Transverse colon (tissue), 3 donors: ENCODE measurements around the gene TOB2.

Experiments used
- POLR2A ChIP-seq: fragments of 450-650 bp; IDR thresholded peaks from one replicate; pipeline ENCODE4 v1.6.1; 2016; ENCODE audit warnings: antibody characterized with exemption, mild to moderate bottlenecking, moderate library complexity
- TF ChIP-seq, protein P1 (sequence below), 5 experiments: fragments of 200-600 bp in 3 of 5; fragments of 450-650 bp in 2 of 5; sonication (generic) in 3 of 5; IDR thresholded peaks; 1 replicate in 2 of 5; 2 replicates in 3 of 5; pipeline ENCODE4 v1.5.1; 2016 to 2017; ENCODE audit warnings: antibody characterized with exemption in 5 of 5, inconsistent platforms in 3 of 5, mild to moderate bottlenecking in 2 of 5, moderate library complexity in 1 of 5

DNA sequence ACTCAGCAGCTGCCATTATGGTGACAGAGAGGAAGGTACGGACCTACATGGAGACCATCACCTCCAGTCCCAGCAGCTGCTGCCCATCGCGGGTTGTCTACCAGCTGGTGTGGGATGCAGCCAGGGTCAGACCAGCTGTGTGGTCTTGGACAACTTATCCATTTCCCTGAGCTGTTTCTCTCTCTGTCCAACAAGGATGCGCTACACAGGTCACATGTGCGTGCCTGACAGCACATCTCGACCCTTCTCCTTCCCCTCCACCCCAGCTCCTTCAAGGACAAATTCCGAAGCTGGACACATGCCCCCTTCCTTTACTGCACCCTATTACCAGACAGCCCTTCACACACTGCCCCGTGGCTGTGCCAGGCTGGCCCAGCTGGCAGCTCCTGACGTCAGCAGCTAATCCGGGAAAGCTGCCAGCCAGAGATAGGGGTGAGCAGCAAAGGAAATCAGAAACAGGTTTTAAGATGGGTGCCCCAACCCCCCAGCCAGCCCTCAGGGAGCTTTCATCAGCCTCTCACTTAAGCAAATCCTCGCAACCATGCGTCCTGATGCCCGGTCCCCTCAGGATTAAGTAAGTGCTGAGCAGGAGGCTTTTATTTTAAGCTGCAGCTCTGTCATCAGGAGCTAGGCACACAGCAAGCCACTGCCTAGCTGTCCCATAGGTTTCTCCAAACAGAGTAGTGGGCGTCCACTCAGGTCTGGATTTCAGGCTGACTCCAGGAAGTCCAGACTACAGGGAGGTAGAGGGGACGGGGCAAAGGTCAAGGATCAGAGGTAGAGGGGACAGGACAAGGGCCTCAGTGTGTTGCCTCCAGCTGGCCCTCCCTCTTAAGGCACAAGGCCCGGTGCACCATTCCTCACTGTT lies 44.6 kb downstream of the TOB2 start:
- TF ChIP-seq, protein P1, sequence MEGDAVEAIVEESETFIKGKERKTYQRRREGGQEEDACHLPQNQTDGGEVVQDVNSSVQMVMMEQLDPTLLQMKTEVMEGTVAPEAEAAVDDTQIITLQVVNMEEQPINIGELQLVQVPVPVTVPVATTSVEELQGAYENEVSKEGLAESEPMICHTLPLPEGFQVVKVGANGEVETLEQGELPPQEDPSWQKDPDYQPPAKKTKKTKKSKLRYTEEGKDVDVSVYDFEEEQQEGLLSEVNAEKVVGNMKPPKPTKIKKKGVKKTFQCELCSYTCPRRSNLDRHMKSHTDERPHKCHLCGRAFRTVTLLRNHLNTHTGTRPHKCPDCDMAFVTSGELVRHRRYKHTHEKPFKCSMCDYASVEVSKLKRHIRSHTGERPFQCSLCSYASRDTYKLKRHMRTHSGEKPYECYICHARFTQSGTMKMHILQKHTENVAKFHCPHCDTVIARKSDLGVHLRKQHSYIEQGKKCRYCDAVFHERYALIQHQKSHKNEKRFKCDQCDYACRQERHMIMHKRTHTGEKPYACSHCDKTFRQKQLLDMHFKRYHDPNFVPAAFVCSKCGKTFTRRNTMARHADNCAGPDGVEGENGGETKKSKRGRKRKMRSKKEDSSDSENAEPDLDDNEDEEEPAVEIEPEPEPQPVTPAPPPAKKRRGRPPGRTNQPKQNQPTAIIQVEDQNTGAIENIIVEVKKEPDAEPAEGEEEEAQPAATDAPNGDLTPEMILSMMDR (IDR thresholded peaks at IDR 0.05), result no peak
- no peak for TF ChIP-seq POLR2A
